ENCODE data around the gene ST6GALNAC5. TPM values are rescaled to one million over a fixed set of nuclear protein-coding genes. Genes with fewer than 3 reads are reported as not detected.

Gene ST6GALNAC5
- total RNA-seq, 3 donors from 2014 or later = 0.38 to 3.8 (median 1.3) TPM

DNA sequence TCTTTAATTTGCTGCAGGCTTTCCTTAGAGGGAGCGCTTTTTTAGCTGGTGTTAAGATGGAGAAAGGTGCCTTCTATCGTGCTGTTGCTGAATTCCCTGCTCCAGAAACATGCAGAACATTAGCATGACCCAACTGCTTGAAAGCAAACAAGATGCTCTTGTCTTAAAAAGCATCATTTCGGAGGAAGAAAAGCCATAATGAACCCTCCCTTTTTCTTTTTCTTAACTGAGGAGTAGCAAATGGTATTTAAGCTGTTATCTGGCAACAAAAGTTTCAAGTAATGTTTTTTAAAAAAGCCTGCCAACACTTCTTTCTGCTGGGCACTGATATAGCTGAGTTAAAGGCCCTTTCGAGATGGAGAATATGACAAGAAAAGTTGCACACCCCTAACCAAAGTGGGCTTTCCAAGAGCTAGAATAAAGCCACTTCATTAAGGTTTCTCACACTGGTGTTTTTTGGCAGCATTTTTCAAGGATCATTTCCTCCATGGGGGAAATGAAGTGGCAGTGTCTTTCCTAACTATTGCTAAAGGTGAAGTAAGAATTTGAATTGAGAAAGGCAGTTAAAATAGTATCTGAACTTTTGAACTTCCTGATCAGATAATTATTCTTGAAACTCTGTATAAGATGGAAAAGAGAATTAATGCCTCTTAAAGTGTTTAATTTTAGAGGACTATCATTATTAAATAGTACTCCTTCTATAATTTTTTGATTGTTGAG lies 38.8 kb downstream of the ST6GALNAC5 start:
- no peak for DNase-seq
- no peak for ATAC-seq
- TF ChIP-seq, protein P1, sequence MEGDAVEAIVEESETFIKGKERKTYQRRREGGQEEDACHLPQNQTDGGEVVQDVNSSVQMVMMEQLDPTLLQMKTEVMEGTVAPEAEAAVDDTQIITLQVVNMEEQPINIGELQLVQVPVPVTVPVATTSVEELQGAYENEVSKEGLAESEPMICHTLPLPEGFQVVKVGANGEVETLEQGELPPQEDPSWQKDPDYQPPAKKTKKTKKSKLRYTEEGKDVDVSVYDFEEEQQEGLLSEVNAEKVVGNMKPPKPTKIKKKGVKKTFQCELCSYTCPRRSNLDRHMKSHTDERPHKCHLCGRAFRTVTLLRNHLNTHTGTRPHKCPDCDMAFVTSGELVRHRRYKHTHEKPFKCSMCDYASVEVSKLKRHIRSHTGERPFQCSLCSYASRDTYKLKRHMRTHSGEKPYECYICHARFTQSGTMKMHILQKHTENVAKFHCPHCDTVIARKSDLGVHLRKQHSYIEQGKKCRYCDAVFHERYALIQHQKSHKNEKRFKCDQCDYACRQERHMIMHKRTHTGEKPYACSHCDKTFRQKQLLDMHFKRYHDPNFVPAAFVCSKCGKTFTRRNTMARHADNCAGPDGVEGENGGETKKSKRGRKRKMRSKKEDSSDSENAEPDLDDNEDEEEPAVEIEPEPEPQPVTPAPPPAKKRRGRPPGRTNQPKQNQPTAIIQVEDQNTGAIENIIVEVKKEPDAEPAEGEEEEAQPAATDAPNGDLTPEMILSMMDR (IDR thresholded peaks at IDR 0.05) = no peak
- no peaks in the 10 kb centered on the region for H3K9me3 ChIP-seq
- H3K36me3 ChIP-seq (ENCODE audit: low read depth) = no peaks in the 10 kb centered on the region
- H3K4me3 ChIP-seq = no peak overlapping the region
- H3K4me1 ChIP-seq (ENCODE audit: low read depth) = no peaks in the 10 kb centered on the region
- intact Hi-C loops (cut with DNase I, micrococcal nuclease) = no loop called here

DNA sequence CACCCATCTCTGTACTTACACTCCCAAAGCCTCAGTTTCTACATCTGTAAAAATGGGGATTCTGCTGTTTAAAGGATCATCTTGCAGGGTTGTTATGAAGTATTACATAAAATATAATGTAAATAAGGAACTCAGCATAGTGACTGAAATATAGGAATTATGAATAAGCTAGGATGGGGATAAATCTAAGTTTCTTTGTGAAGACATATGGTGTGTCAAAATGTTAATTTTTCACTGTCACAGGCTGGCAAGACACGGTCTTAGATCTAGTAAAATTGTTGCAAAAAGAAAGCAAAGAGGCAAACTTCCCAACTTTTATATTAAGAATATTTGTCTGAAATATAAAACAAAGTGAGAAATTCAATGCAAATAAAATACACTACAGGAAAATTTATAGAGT lies 42.0 kb downstream of the ST6GALNAC5 start:
- intact Hi-C loops (cut with DNase I, micrococcal nuclease) = no loop called here
- DNase-seq (no peak), ATAC-seq (no peak)
- Histone ChIP-seq H3K36me3 (ENCODE audit: low read depth) (no peaks in the 10 kb centered on the region), H3K4me1 (ENCODE audit: low read depth) (no peaks in the 10 kb centered on the region), H3K4me3 (no peak overlapping the region), H3K9me3 (no peaks in the 10 kb centered on the region)
- TF ChIP-seq, protein P1 (IDR thresholded peaks at IDR 0.05) = no peak

DNA sequence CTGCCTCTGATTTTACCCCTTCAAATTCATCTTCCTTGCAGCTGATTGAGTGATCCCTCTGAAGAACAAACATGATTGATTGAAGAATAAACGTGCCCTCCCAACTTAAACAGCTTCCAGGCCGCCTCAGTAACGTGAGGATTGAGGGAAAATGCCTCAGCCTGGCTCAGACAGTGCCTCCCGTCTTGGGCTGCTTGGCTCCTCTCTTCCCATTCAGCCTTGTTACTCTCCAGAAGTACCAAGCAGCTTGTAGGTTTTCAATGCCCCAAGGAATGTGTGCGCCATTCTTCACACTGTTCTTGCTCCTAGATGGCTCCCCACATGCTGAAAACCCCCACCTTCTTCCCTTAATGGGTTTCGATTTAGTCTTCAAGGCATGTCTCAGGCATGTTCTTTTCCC lies 51.8 kb downstream of the ST6GALNAC5 start:
- Histone ChIP-seq H3K9me3 (no peaks in the 10 kb centered on the region), H3K4me1 (ENCODE audit: low read depth) (no peaks in the 10 kb centered on the region), H3K36me3 (ENCODE audit: low read depth) (no peaks in the 10 kb centered on the region), H3K4me3 (no peak overlapping the region)
- ATAC-seq (no peak), DNase-seq (no peak)
- TF ChIP-seq, protein P1 (IDR thresholded peaks at IDR 0.05) = no peak
- intact Hi-C loops (cut with DNase I, micrococcal nuclease) = no loop called here

DNA sequence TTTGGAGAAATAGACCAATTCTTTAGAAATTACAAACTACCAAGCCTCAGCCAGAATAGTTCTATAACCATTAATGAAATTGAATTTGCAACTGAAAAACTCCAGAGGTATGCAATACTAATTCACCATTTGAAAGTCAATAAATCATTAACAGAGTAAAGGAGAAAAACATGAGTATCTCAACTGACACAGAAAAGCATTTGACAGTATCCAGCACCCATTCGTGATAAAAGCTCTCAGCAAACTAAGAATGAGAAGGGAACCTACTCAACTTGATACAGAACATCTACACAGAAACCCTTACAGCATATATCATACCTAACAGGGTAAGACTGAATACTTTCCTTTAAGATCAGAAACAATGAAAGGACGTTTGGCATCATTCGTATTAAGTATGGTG lies 54.3 kb downstream of the ST6GALNAC5 start:
- no peaks in the 10 kb centered on the region for H3K4me1 ChIP-seq (ENCODE audit: low read depth)
- intact Hi-C loops (cut with DNase I, micrococcal nuclease) = no loop called here
- H3K36me3 ChIP-seq (ENCODE audit: low read depth) = no peaks in the 10 kb centered on the region
- no peak for DNase-seq
- no peak overlapping the region for H3K4me3 ChIP-seq
- H3K9me3 ChIP-seq = no peaks in the 10 kb centered on the region
- ATAC-seq = no peak
- TF ChIP-seq, protein P1 (IDR thresholded peaks at IDR 0.05) = no peak

DNA sequence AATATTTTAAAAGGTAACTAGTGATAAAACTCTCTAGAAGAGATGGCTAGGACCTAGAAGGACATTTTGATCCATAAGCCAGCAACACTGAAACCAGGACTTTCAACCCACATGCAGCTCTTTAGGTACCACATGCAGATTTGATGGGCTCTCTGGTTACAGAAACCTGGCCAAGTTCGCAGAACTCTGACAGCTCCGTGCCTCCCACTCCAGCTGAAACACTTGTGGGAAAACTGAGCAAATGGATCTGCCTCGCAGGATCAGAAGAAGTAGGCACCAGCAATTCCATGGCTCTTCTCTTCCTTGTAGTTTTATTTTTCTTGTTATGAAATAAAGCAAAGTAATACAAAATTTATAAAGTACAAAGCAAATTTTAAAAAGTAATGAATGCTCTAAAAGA lies 58.5 kb downstream of the ST6GALNAC5 start:
- intact Hi-C loops (cut with DNase I, micrococcal nuclease) = no loop called here
- TF ChIP-seq, protein P1 (IDR thresholded peaks at IDR 0.05) = no peak
- no peak for DNase-seq
- Histone ChIP-seq H3K36me3 (ENCODE audit: low read depth) (no peaks in the 10 kb centered on the region), H3K4me1 (ENCODE audit: low read depth) (no peaks in the 10 kb centered on the region), H3K4me3 (no peak overlapping the region), H3K9me3 (no peaks in the 10 kb centered on the region)
- no peak for ATAC-seq

DNA sequence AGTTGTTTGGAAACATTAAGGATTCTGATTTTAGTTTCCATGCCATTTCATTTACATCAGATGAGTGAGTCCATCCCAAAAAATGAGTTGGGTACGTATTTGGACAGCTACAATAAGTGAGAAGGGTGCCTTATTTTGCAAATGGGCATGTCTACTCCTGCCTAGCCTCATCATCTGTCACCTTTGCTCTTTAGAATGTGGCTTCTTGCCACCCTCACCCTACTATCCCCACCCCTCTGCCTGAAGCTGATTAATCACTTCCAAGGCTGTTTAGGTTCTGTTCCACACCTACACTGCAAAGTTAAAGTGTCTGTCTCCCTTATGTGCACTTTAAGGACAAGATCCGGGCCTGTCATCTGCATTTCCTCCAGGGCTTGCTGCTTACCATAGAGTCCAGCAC lies 61.2 kb downstream of the ST6GALNAC5 start:
- intact Hi-C loops (cut with DNase I, micrococcal nuclease) = no loop called here

More for the DNA sequence above, 61.2 kb downstream of the ST6GALNAC5 start:
- Histone ChIP-seq H3K36me3 (ENCODE audit: low read depth) (no peaks in the 10 kb centered on the region), H3K9me3 (no peaks in the 10 kb centered on the region), H3K4me1 (ENCODE audit: low read depth) (no peaks in the 10 kb centered on the region), H3K4me3 (no peak overlapping the region)
- ATAC-seq (no peak), DNase-seq (no peak)
- TF ChIP-seq, protein P1 (IDR thresholded peaks at IDR 0.05) = no peak

Measured in mucosa of descending colon (tissue), 3 donors.